Endothelial cell of umbilical vein (primary cell): ENCODE measurements around the gene NPHP3.

Experiments
- EZH2 ChIP-seq: IDR thresholded peaks from 2 replicates; pipeline ENCODE4 v1.6.1; 2012; ENCODE audit warnings: borderline replicate concordance, low read depth, mild to moderate bottlenecking, moderate library complexity, low read length, inconsistent platforms; ENCODE audit not compliant: severe bottlenecking
- GATA2 ChIP-seq: IDR thresholded peaks from 2 replicates; pipeline ENCODE4 v1.7.0; 2011; ENCODE audit warnings: low read depth, mild to moderate bottlenecking, moderate library complexity, mixed read lengths, low read length; ENCODE audit not compliant: insufficient read length, insufficient read depth
- JUN ChIP-seq: IDR thresholded peaks from 2 replicates; pipeline ENCODE4 v1.6.1; 2011; ENCODE audit warnings: borderline replicate concordance, low read depth; ENCODE audit not compliant: insufficient read length, insufficient read depth
- MAX ChIP-seq: IDR thresholded peaks from 2 replicates; pipeline ENCODE4 v1.6.1; 2011; ENCODE audit not compliant: insufficient read depth, insufficient read length
- MYC ChIP-seq: IDR thresholded peaks from one replicate; pipeline ENCODE4 v1.6.1; 2011; ENCODE audit warnings: mild to moderate bottlenecking, low read depth, low read length
- POLR2A ChIP-seq: IDR thresholded peaks from 2 replicates; pipeline ENCODE4 v1.6.1; 2012; ENCODE audit warnings: low read depth, mild to moderate bottlenecking, control low read depth, low read length
- POLR2AphosphoS5 ChIP-seq: IDR thresholded peaks from 2 replicates; pipeline ENCODE4 v1.6.1; 2012; ENCODE audit warnings: low read depth, mild to moderate bottlenecking, control low read depth, low read length, moderate library complexity; ENCODE audit not compliant: insufficient read depth
- TF ChIP-seq, protein P1 (sequence below), 2 donors: IDR thresholded peaks; 1 replicate in 1 of 2; 2 replicates in 1 of 2; pipeline ENCODE4 v1.5.1; 2011; ENCODE audit warnings: low read length in 2 of 2, mild to moderate bottlenecking in 2 of 2, moderate library complexity in 2 of 2, control low read depth in 1 of 2, inconsistent platforms in 1 of 2, low read depth in 1 of 2; ENCODE audit not compliant: insufficient read depth in 1 of 2; ENCODE audit errors: extremely low read depth in 1 of 2

DNA sequence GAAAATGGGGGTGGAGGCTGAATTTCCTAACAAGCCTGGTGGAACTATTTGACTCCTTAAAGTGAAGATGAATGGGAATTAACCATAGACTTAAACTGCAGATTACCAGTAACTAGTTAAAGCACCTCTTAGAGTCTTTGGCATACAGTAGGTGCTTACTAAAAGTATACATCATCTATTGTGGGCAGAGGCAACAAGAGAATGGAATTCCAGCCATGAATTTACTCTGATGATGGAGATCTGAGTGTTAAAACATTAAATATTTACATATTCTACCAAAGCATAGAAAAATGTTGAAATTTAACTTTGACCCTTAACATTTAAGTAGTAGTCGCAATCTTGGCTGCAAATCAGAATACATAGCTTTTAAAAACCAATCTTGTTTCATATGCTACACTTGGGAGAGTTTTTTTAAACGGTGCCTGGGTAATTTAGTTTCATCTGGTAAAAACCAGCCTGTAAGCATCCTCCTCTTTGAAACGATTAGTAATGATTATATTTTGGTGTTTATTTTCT lies 56.9 kb downstream of the NPHP3 start:
- TF ChIP-seq, protein P1, sequence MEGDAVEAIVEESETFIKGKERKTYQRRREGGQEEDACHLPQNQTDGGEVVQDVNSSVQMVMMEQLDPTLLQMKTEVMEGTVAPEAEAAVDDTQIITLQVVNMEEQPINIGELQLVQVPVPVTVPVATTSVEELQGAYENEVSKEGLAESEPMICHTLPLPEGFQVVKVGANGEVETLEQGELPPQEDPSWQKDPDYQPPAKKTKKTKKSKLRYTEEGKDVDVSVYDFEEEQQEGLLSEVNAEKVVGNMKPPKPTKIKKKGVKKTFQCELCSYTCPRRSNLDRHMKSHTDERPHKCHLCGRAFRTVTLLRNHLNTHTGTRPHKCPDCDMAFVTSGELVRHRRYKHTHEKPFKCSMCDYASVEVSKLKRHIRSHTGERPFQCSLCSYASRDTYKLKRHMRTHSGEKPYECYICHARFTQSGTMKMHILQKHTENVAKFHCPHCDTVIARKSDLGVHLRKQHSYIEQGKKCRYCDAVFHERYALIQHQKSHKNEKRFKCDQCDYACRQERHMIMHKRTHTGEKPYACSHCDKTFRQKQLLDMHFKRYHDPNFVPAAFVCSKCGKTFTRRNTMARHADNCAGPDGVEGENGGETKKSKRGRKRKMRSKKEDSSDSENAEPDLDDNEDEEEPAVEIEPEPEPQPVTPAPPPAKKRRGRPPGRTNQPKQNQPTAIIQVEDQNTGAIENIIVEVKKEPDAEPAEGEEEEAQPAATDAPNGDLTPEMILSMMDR (IDR thresholded peaks at IDR 0.05; ENCODE audit: extremely low read depth in 1 of 2, insufficient read depth in 1 of 2, low read depth in 1 of 2, low read length in 2 of 2) = no peak
- TF ChIP-seq MYC (no peak), POLR2A (no peak), POLR2AphosphoS5 (no peak), GATA2 (no peak), MAX (no peak), EZH2 (no peak), JUN (no peak)
